GM19351 (cell line): Measurements from ENCODE around the gene SPAG8.
A peak's percentile ranks its signal among the peaks of the same experiment; 100 is the strongest.

Experiments
- ATAC-seq: cut with Tn5 transposase; IDR thresholded peaks from one replicate; pipeline ENCODE4 v1.9.1; 2021; ENCODE audit warnings: mild to moderate bottlenecking, moderate library complexity; ENCODE audit not compliant: unreplicated experiment

Gene SPAG8

GRCh38 chr9:35840881-35841644 lies 29.0 kb upstream of the SPAG8 start:
- no peak for ATAC-seq

GRCh38 chr9:35839926-35840325 lies 27.9 kb upstream of the SPAG8 start:
- no peak for ATAC-seq

- no peak for ATAC-seq
Measured at GRCh38 chr9:35836595-35836994, 24.5 kb upstream of the SPAG8 start.

- no peak for ATAC-seq
Measured at GRCh38 chr9:35835766-35836165, 23.7 kb upstream of the SPAG8 start.

- ATAC-seq: no peak
Measured at GRCh38 chr9:35835216-35835632, 23.2 kb upstream of the SPAG8 start.

GRCh38 chr9:35834260-35835215 lies 22.5 kb upstream of the SPAG8 start:
- ATAC-seq: no peak

GRCh38 chr9:35832814-35833213 lies 20.8 kb upstream of the SPAG8 start:
- no peak for ATAC-seq

- ATAC-seq: no peak
Measured at GRCh38 chr9:35831040-35831439, 19.0 kb upstream of the SPAG8 start.

- ATAC-seq: no peak
Measured at GRCh38 chr9:35829764-35830096, 17.7 kb upstream of the SPAG8 start.

GRCh38 chr9:35829084-35829763 lies 17.2 kb upstream of the SPAG8 start, which contains the start of gene TMEM8B:
TMEM8B (plus strand) TSS chr9:35829228; CDS start chr9:35829448, 220 bp downstream.
- ATAC-seq: peak; percentile 75

- peak; percentile 7 for ATAC-seq
Measured at GRCh38 chr9:35828716-35829083, 16.6 kb upstream of the SPAG8 start, which contains the start of gene FAM221B. FAM221B (minus strand) TSS chr9:35828732; CDS start chr9:35826161, 2,571 bp downstream.

GRCh38 chr9:35827486-35827885 lies 15.4 kb upstream of the SPAG8 start:
- no peak for ATAC-seq

GRCh38 chr9:35826071-35826701 lies 14.1 kb upstream of the SPAG8 start:
- ATAC-seq: peak; percentile 48

GRCh38 chr9:35822926-35823325 lies 10.9 kb upstream of the SPAG8 start:
- no peak for ATAC-seq

GRCh38 chr9:35820076-35820475 lies 8.0 kb upstream of the SPAG8 start:
- ATAC-seq: no peak

GRCh38 chr9:35818341-35818740 lies 6.3 kb upstream of the SPAG8 start:
- ATAC-seq: no peak

- ATAC-seq: no peak
Measured at GRCh38 chr9:35816708-35817107, 4.6 kb upstream of the SPAG8 start.

GRCh38 chr9:35814841-35815543 lies 2.9 kb upstream of the SPAG8 start, which contains the start of gene HINT2:
HINT2 (minus strand) TSS chr9:35815042; CDS start chr9:35814979, 63 bp downstream.
- peak; percentile 73 for ATAC-seq

GRCh38 chr9:35814106-35814840 lies 2.2 kb upstream of the SPAG8 start:
- ATAC-seq: peak; percentile 28
